ENCODE results near the gene GBGT1.

The GBGT1 gene

DNA sequence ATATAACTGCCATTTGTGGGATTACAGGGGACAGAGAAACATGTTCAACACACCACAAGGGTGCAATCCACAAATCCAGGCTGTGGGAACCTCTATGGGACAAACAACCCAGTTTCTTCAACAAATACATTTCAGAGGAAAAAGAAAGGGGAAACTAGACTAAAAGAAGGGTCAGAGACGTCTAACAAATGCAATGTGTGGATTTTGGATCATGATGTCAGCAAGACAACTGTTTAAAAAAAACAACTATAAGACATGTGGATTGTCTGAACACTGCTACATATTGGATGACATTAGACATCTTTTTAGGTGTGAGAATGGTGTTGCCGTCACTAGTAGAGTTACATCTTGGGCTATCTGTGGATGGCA is 38.8 kb downstream of the GBGT1 start:
- no peak for DNase-seq

DNA sequence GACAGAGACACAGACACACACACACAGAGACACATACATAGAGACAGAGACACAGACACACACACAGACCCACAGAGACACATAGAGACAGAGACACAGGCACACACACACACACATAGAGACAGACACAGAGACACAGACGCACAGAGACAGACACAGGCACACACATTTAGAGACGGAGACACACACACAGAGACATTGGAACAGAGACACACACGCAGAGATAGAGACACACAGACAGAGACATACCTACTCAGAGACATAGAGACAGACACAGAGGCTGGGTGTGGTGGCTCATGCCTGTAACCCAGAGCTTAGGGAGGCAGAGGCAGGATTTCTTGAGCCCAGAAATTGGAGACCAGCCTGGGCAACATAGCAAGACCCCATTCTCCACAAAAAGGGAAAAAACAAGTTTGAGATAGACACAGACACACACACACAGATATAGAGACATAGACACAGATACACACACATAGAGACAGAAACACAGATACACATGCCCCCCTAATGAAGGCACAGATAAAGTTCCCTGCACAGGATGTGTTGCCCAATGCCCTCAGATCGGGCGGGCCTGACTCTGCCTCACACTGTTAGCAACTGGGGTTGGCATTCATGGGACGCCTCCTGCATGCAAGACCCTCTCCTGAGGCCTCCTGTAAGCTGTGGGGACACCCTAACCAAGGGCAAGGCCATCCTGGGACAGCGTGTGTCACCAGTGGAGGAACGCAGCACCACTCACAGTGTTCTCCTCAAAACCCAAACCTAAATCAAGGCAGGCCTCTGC is 39.4 kb downstream of the GBGT1 start:
- no peak for DNase-seq

DNA sequence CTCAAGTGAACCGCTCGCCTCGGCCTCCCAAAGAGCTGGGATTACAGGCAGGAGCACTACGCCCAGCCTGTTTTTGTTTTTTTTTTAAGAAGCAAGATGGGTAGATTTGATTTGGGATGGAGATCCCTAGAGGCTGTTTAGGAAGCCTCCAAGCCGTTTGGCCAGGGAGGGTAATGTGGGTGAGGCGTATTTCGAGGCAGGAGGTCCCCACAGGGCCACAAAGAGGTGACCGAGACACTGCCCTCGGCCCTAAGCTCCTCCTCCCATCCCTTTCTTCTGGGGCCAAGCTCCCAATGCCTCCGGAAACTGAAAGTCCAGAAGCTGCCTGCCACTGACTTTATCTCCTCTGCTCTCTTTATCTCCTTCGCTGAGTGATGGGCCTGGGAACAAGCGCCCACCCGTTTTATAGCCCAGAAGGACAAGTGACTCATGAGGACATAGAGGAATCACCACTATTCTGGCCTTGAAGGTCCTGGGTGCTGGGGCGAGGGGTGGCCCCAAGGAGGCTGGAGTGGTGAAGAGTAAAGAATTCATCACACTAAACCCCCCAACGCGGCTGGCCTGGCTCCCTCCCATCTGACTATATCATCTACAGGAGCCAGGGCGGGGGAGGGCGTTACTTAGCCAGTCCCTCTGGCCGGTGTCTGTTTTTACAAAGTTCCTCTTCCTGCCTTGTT is 40.6 kb downstream of the GBGT1 start:
- no peak for DNase-seq

DNA sequence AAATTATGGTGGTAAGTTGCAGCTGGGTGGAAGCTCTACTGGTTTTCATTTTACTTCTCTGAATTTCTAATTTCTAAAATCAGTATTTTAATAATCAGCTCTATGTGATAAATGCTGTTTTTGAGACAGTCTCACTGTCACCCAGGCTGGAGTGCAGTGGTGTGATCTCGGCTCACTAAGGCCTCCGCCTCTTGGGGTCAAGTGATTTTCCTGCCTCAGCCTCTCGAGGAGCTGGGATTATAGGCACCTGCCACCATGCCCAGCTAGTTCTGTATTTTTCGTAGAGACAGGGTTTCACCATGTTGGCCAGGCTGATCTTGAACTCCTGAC is 41.1 kb downstream of the GBGT1 start:
- DNase-seq = no peak

DNA sequence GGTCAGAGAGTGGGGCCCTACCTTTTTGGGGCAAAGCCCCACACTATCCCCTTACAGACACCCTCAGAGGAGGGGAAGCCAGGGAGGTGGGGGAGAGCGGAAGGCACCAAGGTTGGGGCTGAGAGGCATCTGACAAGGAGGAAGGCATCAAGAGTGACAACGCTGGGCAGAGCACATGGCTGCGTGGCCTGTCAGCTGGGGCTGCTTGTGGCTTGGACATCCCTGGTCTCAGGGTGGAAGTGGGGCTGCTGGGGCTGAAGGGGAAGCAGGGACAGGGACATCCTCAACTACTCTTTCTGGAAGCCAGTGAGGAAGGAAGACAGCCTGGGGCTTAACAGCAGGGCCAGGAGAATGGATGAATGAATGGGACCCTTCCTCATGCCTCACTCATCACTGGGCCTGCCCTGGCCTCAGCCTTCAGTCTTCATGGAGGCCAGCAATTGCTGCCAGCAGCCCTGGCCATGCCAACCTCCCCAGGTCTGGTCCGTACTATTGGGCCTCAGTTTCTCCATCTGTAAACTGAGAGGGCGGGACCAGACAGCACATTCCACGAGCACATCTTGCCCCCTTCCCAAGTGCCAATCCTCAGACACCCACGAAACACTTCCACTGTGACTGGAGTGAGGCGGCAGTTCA is 41.7 kb downstream of the GBGT1 start:
- no peak for DNase-seq

DNA sequence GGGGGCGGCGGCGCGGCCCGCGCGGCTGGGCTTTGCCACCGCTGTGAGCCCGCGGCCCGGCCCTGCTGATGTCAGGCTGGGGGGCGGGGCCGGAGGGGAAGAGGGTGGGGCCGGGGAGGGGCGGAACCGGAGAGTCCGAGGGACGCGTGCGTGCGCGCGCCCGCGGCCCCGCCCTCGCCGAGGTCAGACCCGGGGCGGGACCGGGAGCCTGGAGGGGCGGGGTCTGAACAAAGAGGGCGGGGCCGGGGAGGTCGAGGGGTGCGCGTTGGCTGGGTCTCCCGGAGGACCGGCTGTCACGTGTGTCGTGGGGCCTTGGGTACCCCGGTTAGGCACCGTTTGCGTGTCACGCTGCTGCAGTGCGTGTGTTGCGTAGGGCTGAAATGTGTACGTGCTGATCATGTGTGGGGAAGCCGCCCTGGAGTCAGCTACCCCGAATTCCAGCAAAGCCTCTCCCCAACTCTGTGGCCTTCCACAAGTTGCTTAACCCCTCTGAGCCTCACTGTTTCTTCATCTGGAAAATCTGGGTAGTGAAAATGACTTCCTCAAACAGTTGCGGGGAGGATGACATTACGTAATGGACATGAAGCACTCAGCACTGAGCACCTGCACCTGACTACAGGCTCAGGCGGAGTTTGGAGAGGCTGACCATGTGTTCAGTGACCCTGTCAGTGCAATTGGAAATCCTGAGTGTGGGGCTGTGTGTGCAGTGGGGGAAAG is 42.4 kb downstream of the GBGT1 start, which contains the start of gene RALGDS:
Gene RALGDS (minus strand): TSS at position 43 of the 717 bp plus-strand sequence. CDS start 86 bp downstream, outside the sequence.
- DNase-seq = peak; percentile 99

DNA sequence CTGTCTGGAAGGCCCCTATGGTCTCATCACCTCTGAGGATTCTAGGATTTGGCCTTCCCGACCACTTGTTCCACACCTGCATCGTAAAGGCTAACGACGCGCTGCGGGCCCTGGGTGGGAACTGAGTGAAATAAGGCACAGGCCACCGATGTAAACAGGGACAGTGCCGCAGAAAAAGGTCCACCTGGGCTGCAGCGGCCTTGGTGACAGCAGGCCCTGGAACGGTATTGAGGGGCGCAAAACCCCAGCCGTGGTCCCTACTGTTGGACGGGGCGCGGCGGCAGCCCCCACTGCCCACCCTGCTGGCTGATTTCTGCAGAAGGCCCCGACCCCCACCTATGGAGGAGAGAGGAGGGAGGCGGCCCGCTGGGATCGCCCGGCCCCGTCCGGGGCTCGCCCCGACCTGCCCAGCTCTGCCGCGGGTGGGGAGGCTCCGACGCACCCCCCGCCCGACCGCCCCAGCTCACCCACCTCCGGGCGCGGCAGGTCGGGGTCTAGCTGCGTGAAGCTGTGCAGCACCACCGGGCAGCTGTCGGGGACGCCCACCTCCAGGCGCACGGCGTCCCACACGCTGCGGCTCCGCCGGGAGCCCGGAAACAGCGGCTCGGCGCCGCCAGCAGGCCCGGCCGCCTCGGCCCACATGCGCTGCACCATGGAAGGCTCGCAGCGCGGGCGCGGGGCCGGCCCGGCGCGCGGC is 43.1 kb downstream of the GBGT1 start:
- no peak for DNase-seq

DNA sequence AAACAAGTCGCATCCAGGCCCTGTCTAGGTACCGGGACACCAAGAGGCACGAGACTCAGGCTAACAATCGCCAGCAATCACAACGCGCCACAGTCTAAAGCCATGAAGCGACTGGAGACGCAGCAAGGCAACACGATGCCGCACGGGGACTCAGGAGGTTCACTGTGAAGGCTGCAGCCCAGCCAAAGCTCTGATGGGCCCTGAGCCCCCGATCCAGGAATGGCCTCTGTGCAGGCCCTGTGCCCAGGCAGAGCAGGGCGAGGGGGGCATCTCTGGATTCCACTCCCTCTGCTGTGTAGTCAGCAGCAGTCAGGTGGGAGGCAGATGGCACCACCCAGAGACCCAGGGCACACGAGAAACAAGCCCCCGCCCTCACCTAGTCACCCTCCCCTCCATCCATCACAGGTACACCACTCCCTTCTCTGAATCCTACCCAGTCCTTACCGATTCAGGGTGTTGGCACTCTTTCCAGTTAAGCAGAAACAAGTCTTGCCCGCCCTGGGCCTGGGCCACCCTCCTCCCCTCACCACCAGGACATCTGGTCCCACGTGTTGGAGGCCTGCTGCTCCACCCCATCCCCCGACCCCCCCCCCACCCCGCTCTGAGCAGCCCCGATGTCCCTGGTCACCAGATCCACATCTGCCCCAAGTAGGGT is 43.7 kb downstream of the GBGT1 start:
- no peak for DNase-seq

DNA sequence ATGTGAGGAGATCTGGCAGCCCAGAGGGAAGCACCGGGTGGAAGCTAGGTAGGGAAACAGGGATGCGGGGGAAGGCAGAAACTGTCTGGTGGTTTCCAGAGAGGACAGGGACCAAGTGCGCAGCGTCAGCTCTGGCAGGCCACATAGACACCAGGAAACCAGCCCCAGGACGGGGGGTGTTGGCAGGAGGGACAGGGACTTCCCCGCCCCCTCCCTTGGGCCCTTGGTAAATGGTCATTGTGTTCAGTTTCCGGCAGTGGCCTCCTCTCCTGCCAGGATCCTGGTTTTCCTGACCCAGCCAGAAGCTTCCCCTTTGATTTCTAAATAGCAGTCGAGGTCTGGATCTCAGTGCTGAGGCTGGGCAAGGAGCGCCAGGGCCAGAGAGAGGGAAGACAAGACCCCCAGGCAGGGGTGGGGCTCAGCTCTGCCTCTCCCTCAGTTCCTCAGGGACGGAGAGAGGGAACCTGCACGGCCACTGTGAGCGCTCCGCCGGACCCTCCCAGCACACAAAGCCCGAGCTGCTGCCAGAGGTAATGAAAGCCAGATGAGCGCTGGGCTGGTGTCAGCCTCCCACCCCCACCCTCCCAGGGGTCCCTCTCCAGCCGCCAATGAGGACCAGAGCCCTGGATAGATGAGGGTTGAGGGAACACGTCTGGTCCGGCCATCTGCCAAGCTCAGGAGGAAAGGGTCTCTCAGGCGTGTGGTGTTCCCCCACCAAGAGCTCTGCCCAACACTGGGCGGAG is 44.4 kb downstream of the GBGT1 start:
- DNase-seq = no peak

DNA sequence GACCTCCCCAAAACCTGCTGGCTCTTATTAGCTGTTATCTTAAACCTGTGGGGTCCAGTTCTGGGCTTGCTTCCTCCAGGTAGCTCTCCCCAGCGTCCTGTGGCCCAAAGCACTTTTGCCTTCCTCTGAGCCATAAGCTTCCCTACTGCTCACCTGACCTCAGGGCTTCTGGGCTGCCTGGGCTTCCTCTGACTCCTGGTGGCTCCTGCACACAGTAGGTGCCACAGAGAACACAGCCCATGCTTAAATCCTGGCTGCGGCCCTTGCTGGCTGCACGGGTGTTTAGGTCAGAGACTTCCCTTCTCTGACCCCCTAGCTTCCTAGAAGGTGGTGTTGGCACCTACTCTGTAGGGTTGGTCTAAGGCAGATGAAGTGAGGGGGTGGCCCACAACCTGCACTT is 45.1 kb downstream of the GBGT1 start:
- no peak for DNase-seq

DNA sequence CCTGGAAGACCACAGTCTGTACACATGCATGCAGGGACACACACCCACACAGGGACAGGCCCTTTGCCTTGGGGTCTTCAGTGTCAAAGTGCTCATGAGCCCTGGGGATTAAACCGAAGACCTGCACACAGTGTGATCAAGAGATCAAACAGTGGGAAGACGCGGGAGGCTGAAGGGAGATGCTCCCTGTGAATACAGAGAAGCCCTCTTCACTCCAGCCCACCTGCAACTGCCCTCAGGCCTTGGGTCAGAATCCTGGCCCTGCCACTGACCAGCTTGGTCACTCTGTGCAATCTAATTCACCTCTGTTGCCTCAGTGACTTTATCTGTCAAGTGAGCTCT is 45.6 kb downstream of the GBGT1 start:
- no peak for DNase-seq

DNA sequence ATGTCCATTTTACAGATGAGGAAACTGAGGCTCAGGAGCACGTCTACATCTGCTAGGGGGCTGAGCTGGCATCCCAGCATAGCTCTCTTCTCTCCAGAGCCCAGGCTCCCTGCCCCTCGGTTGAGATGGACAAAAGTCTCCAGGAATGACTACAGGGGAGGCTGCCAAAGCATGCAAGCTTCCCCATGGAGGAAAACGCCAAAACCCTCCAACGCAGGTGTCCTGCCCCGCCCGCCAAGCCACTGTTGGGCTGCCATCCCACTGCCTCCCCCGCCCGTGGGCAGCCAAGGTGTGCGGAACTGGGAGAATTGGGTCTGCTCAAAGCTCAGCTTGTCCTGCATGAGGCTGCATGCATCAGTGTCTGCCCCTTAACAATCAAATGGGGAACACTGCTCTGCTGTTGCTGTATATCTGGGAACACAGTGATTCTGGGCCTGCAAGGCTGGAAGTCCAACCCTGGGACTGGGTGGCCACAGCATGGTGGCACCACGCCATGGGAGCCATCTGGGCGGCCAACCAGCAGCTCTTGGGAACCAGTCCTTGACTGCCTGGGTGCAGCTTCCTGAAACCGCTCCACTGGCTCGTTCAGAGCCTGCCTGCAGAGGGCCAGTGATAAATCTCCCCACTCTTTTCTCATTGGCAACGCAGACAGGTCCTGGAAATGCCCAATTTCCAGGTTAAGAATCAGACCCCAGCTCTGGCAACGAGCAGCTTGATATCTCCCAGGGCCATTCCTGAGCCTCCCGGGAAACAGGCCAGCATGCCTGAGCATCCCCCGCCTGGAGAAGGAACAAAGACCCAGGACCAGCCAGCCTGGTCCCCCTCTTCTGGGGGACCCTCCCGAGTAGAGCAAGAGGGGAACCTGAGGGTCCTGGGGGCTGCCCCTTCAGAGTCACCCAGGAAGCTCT is 46.2 kb downstream of the GBGT1 start:
- DNase-seq = no peak

DNA sequence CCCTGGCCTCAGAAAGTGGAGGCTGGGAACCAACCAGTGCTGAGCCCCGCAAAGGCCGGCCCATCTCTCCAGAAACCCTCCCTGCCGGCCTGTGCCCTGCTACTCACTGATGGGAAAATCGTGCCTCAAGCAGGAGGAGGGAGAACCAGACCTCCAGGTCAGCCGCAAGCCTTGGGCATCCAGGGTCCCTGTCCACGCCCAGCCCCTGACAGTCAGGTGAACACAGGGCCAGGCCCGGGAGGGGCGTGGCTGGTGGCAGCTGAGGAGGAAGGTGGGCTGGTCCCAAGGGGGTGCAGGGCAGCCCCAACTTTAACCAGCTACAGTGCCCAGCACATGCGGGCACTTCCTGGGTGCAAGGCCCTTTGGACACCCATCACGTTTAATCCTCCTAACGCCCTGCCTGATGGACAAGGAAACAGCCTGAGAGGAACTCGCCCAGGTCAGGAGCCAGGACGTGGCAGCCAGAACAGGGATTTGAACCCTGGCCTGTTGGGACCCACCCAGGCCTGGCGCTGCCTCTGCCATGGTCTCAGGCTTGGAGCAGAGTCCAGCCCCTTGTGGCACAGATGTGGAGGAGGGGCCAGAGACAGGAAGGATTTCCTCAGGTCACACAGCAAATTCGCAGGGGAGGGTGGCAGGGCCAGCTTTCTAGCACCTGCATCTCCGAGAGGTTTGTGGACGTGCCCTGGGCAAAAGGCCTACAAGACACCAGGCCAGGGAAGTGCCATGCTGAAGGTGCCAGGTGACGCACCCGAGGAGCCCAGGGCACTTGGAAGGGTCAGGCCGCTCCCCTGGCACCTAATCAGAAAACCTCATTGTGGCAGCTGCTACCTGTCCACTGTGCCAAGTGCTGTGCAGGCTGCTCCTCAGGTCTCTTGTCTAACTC is 47.1 kb downstream of the GBGT1 start:
- no peak for DNase-seq

DNA sequence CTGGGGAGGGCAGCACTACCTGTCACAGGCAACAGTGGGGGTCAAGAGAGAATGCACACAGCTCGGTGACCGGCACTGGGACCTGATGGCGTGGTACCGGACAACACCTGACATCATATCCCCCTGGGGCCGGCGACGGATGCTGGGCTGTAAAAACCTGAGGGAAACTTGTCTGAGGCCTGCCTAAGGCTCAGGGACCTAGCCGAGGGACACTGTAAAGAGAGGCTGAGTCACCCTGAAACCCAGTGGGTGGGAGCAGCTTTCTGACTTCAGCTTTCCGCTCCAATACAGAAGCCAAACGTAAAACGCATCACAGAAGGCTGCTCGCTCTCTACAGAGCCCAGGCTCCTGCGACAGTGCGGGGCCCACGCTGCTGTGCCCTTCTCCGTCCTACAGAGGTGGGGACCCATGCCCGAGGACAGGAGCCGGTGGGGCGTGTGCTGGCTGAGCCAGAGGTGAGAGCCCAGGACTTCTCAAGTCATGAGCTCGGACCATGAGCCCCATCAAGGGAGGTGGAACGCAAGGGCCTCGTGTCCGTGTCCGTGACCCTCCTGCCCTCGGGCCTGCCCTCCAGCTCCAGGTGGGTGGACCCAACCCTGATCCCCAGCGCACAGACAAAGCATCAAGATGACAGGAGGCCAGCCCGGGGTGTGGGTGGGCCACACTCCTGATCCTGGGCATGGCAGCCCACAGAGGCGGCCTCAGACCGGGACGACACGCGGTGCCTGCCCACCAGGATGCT is 47.9 kb downstream of the GBGT1 start:
- DNase-seq = no peak

DNA sequence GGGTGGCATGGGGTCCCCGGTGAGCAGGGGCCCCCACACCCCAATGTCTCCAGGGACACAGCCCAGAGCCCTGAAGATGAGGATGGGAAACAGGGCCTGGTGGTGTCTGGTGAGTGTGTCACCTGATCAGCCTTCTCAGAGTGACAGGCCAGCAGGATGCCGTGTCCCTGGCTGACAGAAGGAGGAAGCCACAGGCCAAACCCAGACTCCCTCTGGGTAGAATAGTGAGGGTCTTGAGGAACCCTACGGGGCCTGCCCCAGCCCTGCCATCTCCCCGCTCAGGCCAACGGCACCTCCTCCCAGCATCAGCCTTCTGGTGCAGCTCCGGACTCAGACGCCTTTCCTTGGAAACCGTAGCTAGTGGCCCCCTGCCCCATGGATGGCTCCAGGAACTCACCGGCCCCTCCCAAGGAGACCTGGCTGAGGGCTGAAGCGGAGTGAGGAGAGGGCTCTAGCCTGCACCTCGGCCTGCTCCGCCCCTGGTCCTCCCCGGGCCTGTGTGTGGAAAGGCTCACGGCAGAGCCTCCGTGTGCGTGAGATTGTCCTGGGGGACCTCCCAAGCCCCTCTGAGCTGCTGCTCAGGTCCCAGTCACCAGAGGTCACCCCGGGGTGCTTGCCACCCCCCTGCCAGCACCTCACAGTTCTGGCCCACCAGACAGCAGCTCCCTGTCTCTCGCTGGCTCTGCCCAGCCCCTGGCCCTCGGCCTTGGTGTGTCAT is 48.7 kb downstream of the GBGT1 start:
- no peak for DNase-seq

DNA sequence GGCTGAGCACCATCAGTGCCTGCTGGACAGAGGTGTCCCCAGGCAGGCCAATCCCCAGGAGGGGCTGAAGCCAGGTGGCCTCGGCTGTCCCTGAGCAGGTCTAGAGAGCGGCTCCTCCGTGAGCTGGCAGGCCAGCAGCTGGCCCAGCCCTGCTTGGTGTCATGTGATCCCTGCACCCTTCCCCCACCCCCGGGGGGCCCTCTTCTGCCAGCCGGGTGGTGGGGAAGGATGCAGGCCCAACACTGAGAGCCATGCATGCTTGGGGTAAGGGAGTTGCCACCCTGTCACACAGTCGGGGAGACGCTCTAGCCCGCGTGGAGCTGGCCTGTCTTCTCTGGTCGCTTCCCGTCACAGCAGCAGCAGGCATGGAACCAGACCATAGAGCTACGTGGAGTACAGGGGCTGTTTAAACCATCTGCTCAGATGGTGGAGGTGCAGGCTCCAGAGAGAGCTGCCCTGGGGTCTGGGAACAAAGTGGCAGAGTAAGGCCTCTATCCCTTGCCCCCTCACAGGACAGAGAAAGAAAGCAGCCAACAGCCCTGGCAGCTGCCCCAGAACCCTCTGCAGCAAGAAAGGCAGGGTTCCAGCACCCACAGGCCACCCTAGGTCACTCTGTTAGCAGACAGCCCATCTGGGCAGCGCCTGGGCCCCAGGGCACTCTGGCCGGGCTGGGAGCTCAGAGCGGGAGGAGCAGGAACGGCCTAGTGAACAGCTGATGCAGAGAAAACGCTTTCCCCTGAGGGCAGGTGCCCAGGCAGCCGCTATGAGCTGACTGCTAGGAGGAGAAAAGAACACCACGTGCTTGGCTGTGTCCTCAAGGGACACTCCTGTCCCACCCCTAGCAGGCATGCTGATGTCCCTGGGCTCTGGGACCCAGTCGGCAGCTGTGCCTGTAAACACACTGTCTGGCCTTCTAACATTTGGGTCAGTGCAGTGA is 49.5 kb downstream of the GBGT1 start:
- DNase-seq = no peak

Measured in 8988T (cell line).